GM18520 (cell line): ENCODE data around the gene KRT20.

Experiments
- ATAC-seq: cut with Tn5 transposase; IDR thresholded peaks from one replicate; pipeline ENCODE4 v1.9.1; 2021; ENCODE audit not compliant: unreplicated experiment

The KRT20 gene

DNA sequence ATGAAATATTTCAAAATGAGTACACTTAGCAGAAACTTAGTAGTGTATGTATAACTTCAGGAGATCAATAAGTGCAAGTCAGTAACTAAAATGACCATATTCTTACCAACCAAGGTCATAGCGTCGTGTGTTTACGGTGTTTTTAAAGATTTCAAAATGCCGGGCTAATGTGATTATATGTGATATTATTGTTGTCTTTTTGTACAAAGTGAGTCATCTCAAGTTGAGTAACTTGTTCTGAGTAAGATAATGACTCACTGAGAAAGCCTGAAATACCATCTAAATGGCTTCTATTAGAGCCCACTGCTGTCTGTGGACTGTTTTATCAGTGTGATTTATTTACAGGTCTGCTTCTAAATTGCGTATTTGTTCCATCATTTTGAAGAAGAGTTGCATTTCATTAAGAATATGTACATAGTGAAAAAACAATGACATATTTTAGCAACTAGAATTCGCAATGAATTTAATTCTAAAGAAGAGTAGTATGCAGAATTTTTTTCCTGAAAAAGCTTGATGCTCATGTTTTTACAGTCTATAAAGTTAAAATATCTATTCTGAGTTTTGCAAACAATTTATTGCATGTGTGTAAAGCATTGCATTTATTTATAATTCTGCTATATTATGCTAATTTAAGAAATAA is 30.7 kb downstream of the KRT20 start:
- no peak for ATAC-seq

GRCh38 chr17:40852364-40852763 is 32.7 kb downstream of the KRT20 start:
- ATAC-seq, result no peak

DNA sequence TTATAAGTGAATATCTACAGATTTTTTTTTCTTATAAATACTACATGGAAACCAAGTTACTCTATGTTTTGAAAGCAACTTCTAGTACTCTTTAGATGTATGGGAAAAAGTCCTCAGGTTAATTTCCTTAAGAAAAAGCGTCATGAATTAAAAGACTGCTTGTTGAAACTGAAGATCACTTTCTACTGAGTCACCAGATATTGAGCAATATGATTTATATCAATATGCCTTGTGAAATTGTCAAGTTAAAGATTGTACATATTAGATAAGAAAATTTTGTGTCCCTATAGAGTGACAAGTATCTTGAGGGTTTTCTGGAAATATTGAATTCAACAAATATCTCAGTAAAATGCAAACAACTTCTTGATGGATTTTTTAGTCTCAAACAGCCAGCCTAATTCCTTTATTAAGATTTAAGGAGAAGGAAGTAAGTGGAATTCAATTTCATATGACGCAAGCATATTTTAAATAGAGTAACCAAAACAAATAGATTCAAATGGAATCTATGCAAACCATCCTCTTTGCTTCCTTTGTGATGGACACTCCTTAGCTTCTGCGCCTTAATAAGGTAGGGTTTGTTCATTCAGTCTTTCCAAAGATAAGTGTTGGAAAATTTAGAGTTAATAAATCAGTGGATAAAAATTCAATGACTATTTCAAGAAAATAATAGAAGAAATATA is 34.6 kb downstream of the KRT20 start:
- ATAC-seq, result no peak

DNA sequence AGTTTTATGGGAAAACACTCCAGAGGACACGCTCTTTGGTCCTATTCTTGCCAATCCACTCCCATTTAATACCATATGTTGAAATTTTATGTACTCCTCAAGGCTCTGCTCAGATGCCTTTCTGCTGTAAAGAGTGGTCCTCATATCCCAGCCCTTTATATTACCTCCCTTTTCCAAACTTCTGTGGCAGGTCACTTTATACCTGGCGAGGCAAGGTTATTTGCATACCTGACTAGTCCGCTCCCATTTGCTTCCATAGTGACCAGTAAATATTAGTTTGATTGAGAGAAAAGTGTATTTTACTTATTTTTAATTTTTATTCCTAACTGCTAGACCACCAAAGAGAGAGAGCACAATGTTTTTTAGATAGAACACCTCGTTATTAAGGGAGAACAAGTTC is 35.3 kb downstream of the KRT20 start:
- no peak for ATAC-seq

DNA sequence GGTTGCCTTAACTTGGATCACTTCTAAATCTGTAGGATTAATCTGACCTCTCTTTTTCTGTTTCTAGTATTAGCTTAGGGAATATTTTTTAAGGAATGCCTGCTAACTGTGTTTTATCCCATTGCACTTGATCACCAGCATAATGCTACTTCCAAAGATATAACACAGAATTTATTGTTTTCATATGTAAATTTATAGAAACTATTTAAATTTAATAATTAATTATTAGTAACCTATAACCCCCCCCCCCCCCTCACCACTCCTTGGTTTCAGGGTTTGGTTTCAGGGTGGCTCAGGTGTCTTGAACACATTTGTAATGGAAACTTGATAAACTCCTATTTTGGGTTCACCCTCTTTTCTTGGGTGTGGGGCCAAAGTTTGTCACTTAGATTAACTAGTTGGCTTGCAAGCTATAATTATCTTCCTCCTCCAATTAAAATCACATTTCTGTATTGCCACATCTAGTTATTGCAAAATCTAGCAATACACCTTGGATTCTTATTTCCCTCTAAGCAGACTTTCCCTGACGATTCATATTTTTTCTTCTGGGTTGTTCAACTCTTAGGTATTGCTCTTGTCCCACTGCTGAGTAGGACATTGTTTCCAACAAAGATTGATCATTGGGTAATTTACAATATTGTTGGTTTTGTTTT is 36.3 kb downstream of the KRT20 start:
- ATAC-seq, result no peak

- ATAC-seq, result no peak
Observed at GRCh38 chr17:40846515-40847144, 38.4 kb downstream of the KRT20 start.

DNA sequence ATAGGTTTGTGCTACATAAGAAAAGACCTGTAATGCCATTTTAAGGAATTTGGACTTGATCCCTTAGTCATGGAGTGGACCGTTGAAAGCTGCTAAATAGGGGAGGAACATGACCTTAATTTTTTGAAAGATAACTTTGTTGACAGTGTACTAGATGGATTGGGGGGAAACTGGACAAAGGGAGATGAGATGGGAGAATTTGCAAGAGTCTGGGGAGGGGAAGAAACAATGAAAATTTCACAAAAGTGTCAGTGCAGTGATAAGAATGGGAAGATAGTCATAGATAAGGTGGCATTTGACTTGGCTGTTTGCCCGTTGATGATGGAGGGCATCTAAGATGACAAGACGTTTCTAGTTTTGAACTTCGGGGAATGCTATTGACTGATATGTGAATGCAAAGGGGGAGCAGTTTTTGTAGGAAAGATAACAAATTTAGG is 40.4 kb downstream of the KRT20 start:
- ATAC-seq, result no peak

- ATAC-seq, result no peak
Observed at GRCh38 chr17:40843242-40843641, 41.8 kb downstream of the KRT20 start.

GRCh38 chr17:40841246-40841645 is 43.8 kb downstream of the KRT20 start:
- ATAC-seq, result no peak

- no peak for ATAC-seq
Observed at GRCh38 chr17:40839194-40839593, 45.8 kb downstream of the KRT20 start.

GRCh38 chr17:40836020-40836419 is 49.0 kb downstream of the KRT20 start:
- no peak for ATAC-seq

DNA sequence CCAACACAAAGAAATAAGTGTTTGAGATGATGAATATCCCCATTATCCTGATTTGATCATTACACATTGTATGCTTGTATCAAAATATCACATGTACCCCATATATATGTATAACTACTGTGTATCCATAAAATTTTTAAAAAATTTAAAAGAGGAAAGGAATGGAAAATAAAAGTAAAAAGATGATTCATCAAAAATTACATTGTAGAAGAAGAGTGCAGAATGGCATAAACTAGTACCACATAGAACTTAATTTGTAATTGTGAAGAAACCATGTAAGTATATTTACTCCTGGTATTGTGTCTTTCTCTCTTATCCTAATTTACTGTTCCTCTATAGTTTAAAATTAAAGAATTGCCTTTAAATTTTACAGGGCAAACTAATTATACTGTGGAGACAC is 51.2 kb downstream of the KRT20 start:
- no peak for ATAC-seq

GRCh38 chr17:40832840-40833239 is 52.2 kb downstream of the KRT20 start:
- ATAC-seq, result no peak

DNA sequence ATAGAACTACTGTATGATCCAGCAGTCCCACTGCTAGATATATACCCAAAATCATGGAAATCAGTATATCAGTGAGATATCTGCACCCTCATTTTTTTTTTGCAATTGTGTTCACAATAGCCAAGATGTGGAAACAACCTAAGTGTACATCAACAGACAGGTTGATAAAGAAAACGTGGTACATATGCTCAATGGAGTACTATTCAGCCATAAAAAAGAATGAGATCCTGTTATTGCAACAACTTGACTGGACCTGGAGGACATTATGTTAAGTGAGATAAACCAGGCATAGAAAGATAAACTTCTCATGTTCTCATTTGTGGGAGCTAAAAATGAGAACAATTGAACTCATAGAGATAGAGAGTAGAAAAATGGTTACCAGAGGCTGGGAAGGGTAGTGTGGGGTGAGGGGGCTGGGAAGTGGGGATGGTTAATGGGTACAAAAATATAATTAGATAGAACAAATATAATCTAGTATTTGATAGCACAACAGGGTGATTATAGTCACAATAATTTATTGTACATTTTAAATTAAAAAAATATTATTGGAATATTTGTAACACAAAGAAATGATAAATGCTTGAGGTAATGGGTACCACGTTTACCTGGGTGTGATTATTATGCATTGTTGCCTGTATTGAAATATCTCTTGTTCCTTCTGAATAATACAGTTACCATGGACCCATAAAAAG is 54.8 kb downstream of the KRT20 start:
- no peak for ATAC-seq

DNA sequence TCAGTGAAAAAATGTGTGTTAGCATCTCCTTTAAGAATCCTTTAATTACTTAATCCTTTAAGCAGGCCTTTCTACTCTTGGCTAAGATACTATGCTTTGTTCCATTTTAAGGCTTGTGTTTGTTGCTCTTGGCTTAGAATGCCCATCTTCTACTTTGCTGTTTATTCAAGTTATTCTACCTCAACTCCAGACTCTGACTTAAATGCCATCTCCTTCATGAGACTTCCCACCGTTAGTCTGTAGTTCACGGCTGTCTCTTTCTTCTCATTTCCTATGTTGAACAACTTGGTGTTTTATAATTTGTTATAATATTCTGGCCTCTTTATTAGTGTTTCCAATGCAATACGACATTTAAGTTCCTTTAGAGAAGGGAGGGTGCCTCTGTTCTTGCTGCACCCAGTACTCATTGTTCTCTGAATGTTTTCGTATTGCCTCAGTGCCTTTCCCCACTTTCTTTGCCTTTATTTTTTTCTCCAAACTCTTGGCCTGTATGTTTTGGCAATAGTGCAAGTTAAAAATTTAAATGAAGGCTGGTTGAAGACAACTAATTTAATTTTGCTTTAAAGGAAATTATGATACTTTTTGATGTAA is 56.5 kb downstream of the KRT20 start:
- no peak for ATAC-seq

- no peak for ATAC-seq
Observed at GRCh38 chr17:40827746-40828453, 57.1 kb downstream of the KRT20 start.
